GM12878 (cell line): ENCODE measurements around the gene PDZD7. TPM values are rescaled to one million over a fixed set of nuclear protein-coding genes. Genes with fewer than 3 reads are reported as not detected.

Source experiments
- ATAC-seq: fragments of 200-7000 bp; cut with Tn5 transposase; 3 replicates; pipeline ENCODE4 v1.9.1; 2020; ENCODE audit warnings: mild to moderate bottlenecking, moderate library complexity
- BruUV-seq: library from RNA; stranded (reverse); fragments of 400-500 nt; replicated peaks from 2 replicates; lab custom pipeline; 2021; lab: Mats Ljungman, UMichigan
- CTCF ChIA-PET: fragments of 300-600 bp; sonication (Branson Sonifier 250); formaldehyde crosslinking; extraction: SDS; loops from one replicate; lab custom pipeline; 2021; ENCODE audit warnings: inconsistent platforms; lab: Yijun Ruan, JAX
- POLR2A ChIA-PET: fragments of 350-600 bp; formaldehyde crosslinking; extraction: SDS; loops from one replicate; lab custom pipeline; 2021; ENCODE audit warnings: inconsistent platforms; lab: Charles Lee
- RAD21 ChIA-PET: fragments of 300-600 bp; sonication (Branson Sonifier 250); formaldehyde crosslinking; loops from one replicate; lab custom pipeline; 2023; ENCODE audit warnings: antibody characterized with exemption; ENCODE audit not compliant: unreplicated experiment; lab: Charles Lee
- SMC1A ChIA-PET: fragments of 300-600 bp; sonication (Branson Sonifier 250); formaldehyde crosslinking; loops from one replicate; lab custom pipeline; 2023; ENCODE audit not compliant: unreplicated experiment, uncharacterized antibody; lab: Charles Lee
- DNase-seq: peaks from one replicate; pipeline ENCODE4 v3.0.0-alpha.2; 2011; ENCODE audit warnings: low read depth, low spot score
- FAIRE-seq: peaks from 3 replicates; lab custom pipeline; 2011; peaks lifted over from hg19 to GRCh38; lab: Jason Lieb, UNC
- H2AFZ ChIP-seq: 2 replicates; pipeline ENCODE4 v1.6.0; 2011; ENCODE audit warnings: low read depth, low read length, control low read depth; ENCODE audit not compliant: control insufficient read depth
- H3K27ac ChIP-seq: 2 replicates; pipeline ENCODE4 v1.5.1; 2011; ENCODE audit warnings: control low read depth; ENCODE audit not compliant: control insufficient read depth, insufficient read depth
- H3K27me3 ChIP-seq, 2 experiments: replicated peaks in 1 of 2; 2 replicates each; pipeline versions ENCODE4 v1.6.0 to v1.6.1; 2011; ENCODE audit warnings: low read length in 1 of 2; ENCODE audit not compliant: control insufficient read depth in 2 of 2, insufficient read depth in 2 of 2
- H3K36me3 ChIP-seq, 2 experiments: 2 replicates each; pipeline ENCODE4 v1.5.1; 2011; ENCODE audit warnings: low read length in 1 of 2; ENCODE audit not compliant: control insufficient read depth in 2 of 2, insufficient read depth in 2 of 2
- H3K4me1 ChIP-seq: 2 replicates; pipeline ENCODE4 v1.6.1; 2011; ENCODE audit warnings: mild to moderate bottlenecking, low read length, moderate library complexity, mixed read lengths; ENCODE audit not compliant: control insufficient read depth, insufficient read depth
- H3K4me2 ChIP-seq: 2 replicates; pipeline ENCODE4 v1.6.0; 2011; ENCODE audit warnings: control low read depth; ENCODE audit not compliant: control insufficient read depth, insufficient read depth
- H3K4me3 ChIP-seq: fragments of 200-600 bp; sonication (generic); 2 replicates; pipeline ENCODE4 v1.5.1; 2016
- H3K79me2 ChIP-seq: 2 replicates; pipeline ENCODE4 v1.6.0; 2011; ENCODE audit warnings: low read length; ENCODE audit not compliant: control insufficient read depth, insufficient read depth
- H3K9ac ChIP-seq: 2 replicates; pipeline ENCODE4 v1.8.0; 2011; ENCODE audit warnings: low read length, control low read depth, mixed read lengths; ENCODE audit not compliant: control insufficient read depth, insufficient read depth
- H3K9me3 ChIP-seq: replicated peaks from 3 replicates; pipeline ENCODE4 v1.5.1; 2011; ENCODE audit warnings: mild to moderate bottlenecking, low read length; ENCODE audit not compliant: control insufficient read depth, insufficient read depth
- H4K20me1 ChIP-seq: 2 replicates; pipeline ENCODE4 v1.6.0; 2011; ENCODE audit not compliant: control insufficient read depth, insufficient read depth
- BACH1 ChIP-seq: fragments of 450-650 bp; IDR thresholded peaks from 2 replicates; pipeline ENCODE4 v1.6.1; 2017; ENCODE audit warnings: mild to moderate bottlenecking, borderline replicate concordance
- CBFB ChIP-seq: IDR thresholded peaks from 2 replicates; pipeline ENCODE4 v1.6.1; 2016; ENCODE audit warnings: antibody characterized with exemption, low read depth
- CTCF ChIP-seq, 3 experiments: IDR thresholded peaks in 2 of 3; conservative IDR thresholded peaks in 1 of 3; 2 replicates each; pipeline ENCODE4 v1.5.1; 2011; ENCODE audit warnings: low read depth in 3 of 3, low read length in 3 of 3, mild to moderate bottlenecking in 3 of 3, control low read depth in 2 of 3, moderate library complexity in 2 of 3, inconsistent platforms in 1 of 3, mixed read lengths in 1 of 3; ENCODE audit not compliant: control insufficient read depth in 2 of 3, insufficient read depth in 1 of 3; ENCODE audit errors: extremely low read depth in 1 of 3
- MEF2B ChIP-seq: fragments of 450-650 bp; IDR thresholded peaks from 2 replicates; pipeline ENCODE4 v1.6.1; 2018; ENCODE audit warnings: mild to moderate bottlenecking, moderate library complexity; ENCODE audit not compliant: partially characterized antibody, poor library complexity, severe bottlenecking
- SUZ12 ChIP-seq: fragments of 200-600 bp; sonication (generic); IDR thresholded peaks from one replicate; pipeline ENCODE4 v1.6.1; 2018; ENCODE audit warnings: antibody characterized with exemption, mild to moderate bottlenecking; ENCODE audit not compliant: unreplicated experiment
- in situ Hi-C: fragments of 300-500 bp; cut with MboI; formaldehyde crosslinking; loops from 9 replicates; pipeline ENCODE4 v1.14.3; 2018; ENCODE audit warnings: mixed read lengths
- intact Hi-C: fragments of 100-400 bp; cut with micrococcal nuclease; formaldehyde crosslinking; loops from one replicate; pipeline ENCODE4 v1.14.2; 2022; ENCODE audit not compliant: unreplicated experiment
- microRNA counts: library from miRNA; unstranded; fragments of <30 nt; microRNA quantifications from one replicate; lab custom pipeline; 2016
- microRNA-seq: library from miRNA; unstranded; fragments of <30 nt; microRNA quantifications from one replicate; pipeline ENCODE4, GENCODE V29; 2018
- polyA plus RNA-seq, 11 experiments: library from polyadenylated mRNA; depleted of rRNA in 4 of 11; unstranded in 6 of 11; stranded (reverse) in 5 of 11; fragments of >200 nt; fragmentation: Nextera tagmentation in 4 of 11; fragmentation: Illumina TruSeq in 1 of 11; extraction: Ambion mirVana in 4 of 11; extraction: Trizol in 1 of 11; gene quantifications; 1 replicate in 1 of 11; 2 replicates in 10 of 11; pipeline versions ENCODE4 v1.2.1 to v1.2.3, GENCODE V29; 2011 to 2016; ENCODE audit warnings: inconsistent platforms in 2 of 11, missing spikeins in 2 of 11, low read depth in 1 of 11
- small RNA-seq: library from RNA; depleted of rRNA; stranded (forward); fragments of <200 nt; gene quantifications from one replicate; pipeline ENCODE3, GENCODE V24; 2014
- total RNA-seq, 4 experiments: library from RNA; depleted of rRNA in 3 of 4; stranded (reverse); fragments of >200 nt in 3 of 4; fragmentation: Illumina TruSeq in 1 of 4; extraction: Trizol in 1 of 4; gene quantifications; 2 replicates each; pipeline versions ENCODE4 v1.2.1 to v1.2.3, GENCODE V29; 2013 to 2021
- TF ChIP-seq, protein P1 (sequence below): fragments of 150-350 bp; IDR thresholded peaks from 2 replicates; pipeline ENCODE4 v1.6.1; 2014; ENCODE audit warnings: mild to moderate bottlenecking, low read depth, low read length

Gene PDZD7
- total and polyA plus RNA-seq, 10 of the 15 experiments (the other 5 are each of a cell fraction or from before 2014, with no cell fraction given) = 0.01 to 0.20 (median 0.03) TPM; not detected in 7

- in situ Hi-C loops = no loop called here
- POLR2A ChIA-PET = no interaction called here
Observed at GRCh38 chr10:100960251-100960650, 70.7 kb downstream of the PDZD7 start.

More at GRCh38 chr10:100960251-100960650, 70.7 kb downstream of the PDZD7 start:
- H3K4me3 ChIP-seq = no peak overlapping the region
- FAIRE-seq (no peak), DNase-seq (no peak), ATAC-seq (no peak)
- H3K79me2 ChIP-seq = no peaks in the 10 kb centered on the region
- SMC1A ChIA-PET = no interaction called here
- H3K27ac ChIP-seq = no peak overlapping the region
- H3K27me3 ChIP-seq = no peaks in the 10 kb centered on the region
- RAD21 ChIA-PET = no interaction called here
- BruUV-seq = no TSS peak
- no peaks in the 10 kb centered on the region for H3K9me3 ChIP-seq
- H2AFZ ChIP-seq = no peak overlapping the region
- no peak overlapping the region for H3K4me2 ChIP-seq
- peaks cover 0 to 14% of the 10 kb centered on the region in 2 experiments; a peak in 2 of 4 replicates for H3K36me3 ChIP-seq
- TF ChIP-seq BACH1 (no peak), MEF2B (no peak), SUZ12 (no peak), CTCF (IDR thresholded peaks at IDR 0.05 in 2 of 3, conservative IDR thresholded peaks at IDR 0.05 in 1 of 3; ENCODE audit: control insufficient read depth in 2 of 3, extremely low read depth in 1 of 3, insufficient read depth in 1 of 3, low read depth in 3 of 3, low read length in 3 of 3) (no peak), CBFB (no peak)
- TF ChIP-seq, protein P1, sequence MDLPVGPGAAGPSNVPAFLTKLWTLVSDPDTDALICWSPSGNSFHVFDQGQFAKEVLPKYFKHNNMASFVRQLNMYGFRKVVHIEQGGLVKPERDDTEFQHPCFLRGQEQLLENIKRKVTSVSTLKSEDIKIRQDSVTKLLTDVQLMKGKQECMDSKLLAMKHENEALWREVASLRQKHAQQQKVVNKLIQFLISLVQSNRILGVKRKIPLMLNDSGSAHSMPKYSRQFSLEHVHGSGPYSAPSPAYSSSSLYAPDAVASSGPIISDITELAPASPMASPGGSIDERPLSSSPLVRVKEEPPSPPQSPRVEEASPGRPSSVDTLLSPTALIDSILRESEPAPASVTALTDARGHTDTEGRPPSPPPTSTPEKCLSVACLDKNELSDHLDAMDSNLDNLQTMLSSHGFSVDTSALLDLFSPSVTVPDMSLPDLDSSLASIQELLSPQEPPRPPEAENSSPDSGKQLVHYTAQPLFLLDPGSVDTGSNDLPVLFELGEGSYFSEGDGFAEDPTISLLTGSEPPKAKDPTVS = no peak
- TF ChIP-seq, all 136 proteins: peak for 0
- CTCF ChIA-PET = no interaction called here
- intact Hi-C loops = no loop called here
- no peaks in the 10 kb centered on the region for H3K4me1 ChIP-seq
- no peaks in the 10 kb centered on the region for H4K20me1 ChIP-seq
- H3K9ac ChIP-seq = no peak overlapping the region

MicroRNAs within 50 kb of the gene (microRNA counts, 767-probe panel; counts per million panel counts)
- microRNA hsa-miR-608 (lab: Ali Mortazavi, UCI) = 55.3 counts per million

Small RNAs within 50 kb of the gene (microRNA-seq; reads per million reads assigned to microRNA genes)
- gene MIR608 = not detected

Small RNAs within 50 kb of the gene (small RNA-seq; reads per million reads assigned to genes)
- gene MIR608 = not detected

Other genes starting within 250 kb of the PDZD7 start
Only the 7 nearest of the 9 such genes appear.
- gene SEMA4G, start 61.6 kb downstream of the PDZD7 start, total RNA-seq (2014; rRNA removed) = 0.05 TPM in 1 of 2 replicates, not detected in the other
- gene SEMA4G, start 61.6 kb downstream of the PDZD7 start, total RNA-seq (2014; rRNA removed; fragmentation: Illumina TruSeq; extraction: Trizol) = not detected in 2 replicates
- gene SEMA4G, start 61.6 kb downstream of the PDZD7 start, total RNA-seq (2021) = 0.19 and 0.23 TPM in 2 replicates
- gene SEMA4G, start 61.6 kb downstream of the PDZD7 start, polyA plus RNA-seq (2011; rRNA removed) = 0.91 and 2.3 TPM in 2 replicates
- 0.25 and 0.62 TPM in 2 replicates for gene SEMA4G, start 61.6 kb downstream of the PDZD7 start, polyA plus RNA-seq (2014; fragmentation: Illumina TruSeq; extraction: Trizol)
- gene SEMA4G, start 61.6 kb downstream of the PDZD7 start, polyA plus RNA-seq (2014; fragmentation: Nextera tagmentation; extraction: Ambion mirVana) = not detected
- 0.09 and 0.22 TPM in 2 replicates for gene SEMA4G, start 61.6 kb downstream of the PDZD7 start, polyA plus RNA-seq (2014; rRNA removed)
- under 1 TPM; 0.63 to 0.88 TPM for gene SEMA4G, start 61.6 kb downstream of the PDZD7 start, polyA plus RNA-seq (2016; fragmentation: Nextera tagmentation; extraction: Ambion mirVana)
- 74.8 and 84.7 TPM in 2 replicates for gene MRPL43, start 43.6 kb downstream of the PDZD7 start, total RNA-seq (2014; rRNA removed)
- gene MRPL43, start 43.6 kb downstream of the PDZD7 start, total RNA-seq (2014; rRNA removed; fragmentation: Illumina TruSeq; extraction: Trizol) = 34.3 and 40.1 TPM in 2 replicates
- gene MRPL43, start 43.6 kb downstream of the PDZD7 start, total RNA-seq (2021) = 58.6 and 65.5 TPM in 2 replicates
- 39.3 and 64.7 TPM in 2 replicates for gene MRPL43, start 43.6 kb downstream of the PDZD7 start, polyA plus RNA-seq (2011; rRNA removed)
- gene MRPL43, start 43.6 kb downstream of the PDZD7 start, polyA plus RNA-seq (2014; fragmentation: Illumina TruSeq; extraction: Trizol) = 15.9 and 24.8 TPM in 2 replicates
- gene MRPL43, start 43.6 kb downstream of the PDZD7 start, polyA plus RNA-seq (2014; fragmentation: Nextera tagmentation; extraction: Ambion mirVana) = 10 to 100 TPM; 16.6 to 24.2 TPM
- 102 and 115 TPM in 2 replicates for gene MRPL43, start 43.6 kb downstream of the PDZD7 start, polyA plus RNA-seq (2014; rRNA removed)
- gene MRPL43, start 43.6 kb downstream of the PDZD7 start, polyA plus RNA-seq (2016; fragmentation: Nextera tagmentation; extraction: Ambion mirVana) = 100 to 1,000 TPM; 101 to 108 TPM
- 19.3 and 20.4 TPM in 2 replicates for gene TWNK, start 43.6 kb downstream of the PDZD7 start, total RNA-seq (2014; rRNA removed)
- gene TWNK, start 43.6 kb downstream of the PDZD7 start, total RNA-seq (2014; rRNA removed; fragmentation: Illumina TruSeq; extraction: Trizol) = 14.0 and 17.2 TPM in 2 replicates
- 19.5 and 23.0 TPM in 2 replicates for gene TWNK, start 43.6 kb downstream of the PDZD7 start, total RNA-seq (2021)
- gene TWNK, start 43.6 kb downstream of the PDZD7 start, polyA plus RNA-seq (2011; rRNA removed) = 13.7 and 16.9 TPM in 2 replicates
- 32.4 and 32.8 TPM in 2 replicates for gene TWNK, start 43.6 kb downstream of the PDZD7 start, polyA plus RNA-seq (2014; fragmentation: Illumina TruSeq; extraction: Trizol)
- 10 to 100 TPM; 13.6 to 19.0 TPM for gene TWNK, start 43.6 kb downstream of the PDZD7 start, polyA plus RNA-seq (2014; fragmentation: Nextera tagmentation; extraction: Ambion mirVana)
- gene TWNK, start 43.6 kb downstream of the PDZD7 start, polyA plus RNA-seq (2014; rRNA removed) = 19.3 and 22.3 TPM in 2 replicates
- 10 to 100 TPM; 14.4 to 16.6 TPM for gene TWNK, start 43.6 kb downstream of the PDZD7 start, polyA plus RNA-seq (2016; fragmentation: Nextera tagmentation; extraction: Ambion mirVana)
- gene LZTS2, start 31.3 kb downstream of the PDZD7 start, total RNA-seq (2014; rRNA removed) = 6.2 and 6.7 TPM in 2 replicates
- gene LZTS2, start 31.3 kb downstream of the PDZD7 start, total RNA-seq (2014; rRNA removed; fragmentation: Illumina TruSeq; extraction: Trizol) = 3.8 and 3.9 TPM in 2 replicates
- gene LZTS2, start 31.3 kb downstream of the PDZD7 start, total RNA-seq (2021) = 12.2 and 13.4 TPM in 2 replicates
- gene LZTS2, start 31.3 kb downstream of the PDZD7 start, polyA plus RNA-seq (2011; rRNA removed) = 7.1 and 11.2 TPM in 2 replicates
- gene LZTS2, start 31.3 kb downstream of the PDZD7 start, polyA plus RNA-seq (2014; fragmentation: Illumina TruSeq; extraction: Trizol) = 1.7 and 3.0 TPM in 2 replicates
- gene LZTS2, start 31.3 kb downstream of the PDZD7 start, polyA plus RNA-seq (2014; fragmentation: Nextera tagmentation; extraction: Ambion mirVana) = under 1 TPM; 0.08 to 0.37 TPM
- gene LZTS2, start 31.3 kb downstream of the PDZD7 start, polyA plus RNA-seq (2014; rRNA removed) = 9.9 and 11.9 TPM in 2 replicates
- 1 to 10 TPM; 7.7 to 7.9 TPM for gene LZTS2, start 31.3 kb downstream of the PDZD7 start, polyA plus RNA-seq (2016; fragmentation: Nextera tagmentation; extraction: Ambion mirVana)
- gene SFXN3, start 105 bp upstream of the PDZD7 start, total RNA-seq (2014; rRNA removed) = 1.1 and 1.2 TPM in 2 replicates
- 0.63 and 1.1 TPM in 2 replicates for gene SFXN3, start 105 bp upstream of the PDZD7 start, total RNA-seq (2014; rRNA removed; fragmentation: Illumina TruSeq; extraction: Trizol)
- gene SFXN3, start 105 bp upstream of the PDZD7 start, total RNA-seq (2021) = 1.0 and 1.2 TPM in 2 replicates
- gene SFXN3, start 105 bp upstream of the PDZD7 start, polyA plus RNA-seq (2011; rRNA removed) = 8.7 and 11.3 TPM in 2 replicates
- gene SFXN3, start 105 bp upstream of the PDZD7 start, polyA plus RNA-seq (2014; fragmentation: Illumina TruSeq; extraction: Trizol) = 1.3 and 1.7 TPM in 2 replicates
- gene SFXN3, start 105 bp upstream of the PDZD7 start, polyA plus RNA-seq (2014; fragmentation: Nextera tagmentation; extraction: Ambion mirVana) = under 1 TPM; 0.05 to 0.44 TPM
- 1.7 and 2.5 TPM in 2 replicates for gene SFXN3, start 105 bp upstream of the PDZD7 start, polyA plus RNA-seq (2014; rRNA removed)
- gene SFXN3, start 105 bp upstream of the PDZD7 start, polyA plus RNA-seq (2016; fragmentation: Nextera tagmentation; extraction: Ambion mirVana) = 1 to 10 TPM in 1 of 2 experiments, under 1 TPM in 1; 0.56 to 1.2 TPM
- gene KAZALD1, start 30.9 kb upstream of the PDZD7 start, total RNA-seq (2014; rRNA removed) = 2.3 and 2.8 TPM in 2 replicates
- gene KAZALD1, start 30.9 kb upstream of the PDZD7 start, total RNA-seq (2014; rRNA removed; fragmentation: Illumina TruSeq; extraction: Trizol) = 2.1 and 3.3 TPM in 2 replicates
- gene KAZALD1, start 30.9 kb upstream of the PDZD7 start, total RNA-seq (2021) = 4.3 and 4.7 TPM in 2 replicates
- 1.1 and 2.2 TPM in 2 replicates for gene KAZALD1, start 30.9 kb upstream of the PDZD7 start, polyA plus RNA-seq (2011; rRNA removed)
- 0.90 and 1.0 TPM in 2 replicates for gene KAZALD1, start 30.9 kb upstream of the PDZD7 start, polyA plus RNA-seq (2014; fragmentation: Illumina TruSeq; extraction: Trizol)
- gene KAZALD1, start 30.9 kb upstream of the PDZD7 start, polyA plus RNA-seq (2014; fragmentation: Nextera tagmentation; extraction: Ambion mirVana) = under 1 TPM; 0.10 to 0.26 TPM
- 3.1 and 3.5 TPM in 2 replicates for gene KAZALD1, start 30.9 kb upstream of the PDZD7 start, polyA plus RNA-seq (2014; rRNA removed)
- gene KAZALD1, start 30.9 kb upstream of the PDZD7 start, polyA plus RNA-seq (2016; fragmentation: Nextera tagmentation; extraction: Ambion mirVana) = 1 to 10 TPM; 1.0 to 1.7 TPM
- gene TLX1, start 100.2 kb upstream of the PDZD7 start, total RNA-seq (2014; rRNA removed) = not detected in 2 replicates
- not detected in 2 replicates for gene TLX1, start 100.2 kb upstream of the PDZD7 start, total RNA-seq (2014; rRNA removed; fragmentation: Illumina TruSeq; extraction: Trizol)
- gene TLX1, start 100.2 kb upstream of the PDZD7 start, total RNA-seq (2021) = not detected in 2 replicates
- not detected in 2 replicates for gene TLX1, start 100.2 kb upstream of the PDZD7 start, polyA plus RNA-seq (2011; rRNA removed)
- gene TLX1, start 100.2 kb upstream of the PDZD7 start, polyA plus RNA-seq (2014; fragmentation: Illumina TruSeq; extraction: Trizol) = not detected in 2 replicates
- not detected for gene TLX1, start 100.2 kb upstream of the PDZD7 start, polyA plus RNA-seq (2014; fragmentation: Nextera tagmentation; extraction: Ambion mirVana)
- not detected in 2 replicates for gene TLX1, start 100.2 kb upstream of the PDZD7 start, polyA plus RNA-seq (2014; rRNA removed)
- gene TLX1, start 100.2 kb upstream of the PDZD7 start, polyA plus RNA-seq (2016; fragmentation: Nextera tagmentation; extraction: Ambion mirVana) = not detected